ENCODE measurements around the gene SLC47A1.

DNA sequence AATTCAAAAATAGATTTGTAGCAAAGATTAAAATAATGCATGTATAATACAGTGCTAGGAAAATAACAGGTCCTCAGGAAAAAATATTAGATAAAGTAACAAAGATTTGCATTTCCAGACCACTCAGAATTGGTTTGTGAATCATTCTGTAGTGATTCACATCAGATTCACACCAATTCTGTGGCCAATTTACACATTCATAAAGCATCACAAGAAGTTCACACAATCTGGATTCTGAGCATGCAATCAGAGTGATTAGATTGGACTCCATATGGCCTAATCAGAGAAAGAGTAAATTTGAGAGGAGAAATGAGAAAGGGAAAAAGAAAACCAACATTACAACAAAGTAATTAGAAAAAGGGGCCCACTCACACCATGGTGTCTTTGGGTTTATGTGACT lies 36.0 kb upstream of the SLC47A1 start:
- TF ChIP-seq, protein P1, sequence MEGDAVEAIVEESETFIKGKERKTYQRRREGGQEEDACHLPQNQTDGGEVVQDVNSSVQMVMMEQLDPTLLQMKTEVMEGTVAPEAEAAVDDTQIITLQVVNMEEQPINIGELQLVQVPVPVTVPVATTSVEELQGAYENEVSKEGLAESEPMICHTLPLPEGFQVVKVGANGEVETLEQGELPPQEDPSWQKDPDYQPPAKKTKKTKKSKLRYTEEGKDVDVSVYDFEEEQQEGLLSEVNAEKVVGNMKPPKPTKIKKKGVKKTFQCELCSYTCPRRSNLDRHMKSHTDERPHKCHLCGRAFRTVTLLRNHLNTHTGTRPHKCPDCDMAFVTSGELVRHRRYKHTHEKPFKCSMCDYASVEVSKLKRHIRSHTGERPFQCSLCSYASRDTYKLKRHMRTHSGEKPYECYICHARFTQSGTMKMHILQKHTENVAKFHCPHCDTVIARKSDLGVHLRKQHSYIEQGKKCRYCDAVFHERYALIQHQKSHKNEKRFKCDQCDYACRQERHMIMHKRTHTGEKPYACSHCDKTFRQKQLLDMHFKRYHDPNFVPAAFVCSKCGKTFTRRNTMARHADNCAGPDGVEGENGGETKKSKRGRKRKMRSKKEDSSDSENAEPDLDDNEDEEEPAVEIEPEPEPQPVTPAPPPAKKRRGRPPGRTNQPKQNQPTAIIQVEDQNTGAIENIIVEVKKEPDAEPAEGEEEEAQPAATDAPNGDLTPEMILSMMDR (IDR thresholded peaks at IDR 0.05; ENCODE audit: low read depth, low read length), result no peak
- no peak for TF ChIP-seq POLR2A (IDR thresholded peaks at IDR 0.05; ENCODE audit: extremely low read depth, insufficient read length)

All from NB4 (cell line).